Karpas-422 (cell line): ENCODE results near the gene MAP4K3. TPM values are rescaled to one million over a fixed set of nuclear protein-coding genes. Genes with fewer than 3 reads are reported as not detected.
"Not testable (repeated sequence)": the region's sequence is repeated elsewhere in the genome, so short reads cannot be mapped to it uniquely, and the experiment has no call there.

Source experiments
- DNase-seq: peaks from one replicate; pipeline ENCODE4 v3.0.0-alpha.2; 2015
- H2AFZ ChIP-seq: fragments of 200-600 bp; sonication (generic); 2 replicates; pipeline ENCODE4 v1.6.1; 2014; ENCODE audit warnings: antibody characterized with exemption, low read length, mixed read lengths
- H3K27ac ChIP-seq: fragments of 200-600 bp; sonication (generic); 2 replicates; pipeline ENCODE4 v1.5.1; 2014; ENCODE audit warnings: mild to moderate bottlenecking, low read length, moderate library complexity
- H3K27me3 ChIP-seq: fragments of 200-600 bp; sonication (generic); 2 replicates; pipeline ENCODE4 v1.6.1; 2014; ENCODE audit warnings: low read length, mixed read lengths
- H3K36me3 ChIP-seq: fragments of 200-600 bp; sonication (generic); 2 replicates; pipeline ENCODE4 v1.6.1; 2014; ENCODE audit warnings: low read length, mixed read lengths; ENCODE audit not compliant: insufficient read depth
- H3K4me1 ChIP-seq: fragments of 200-600 bp; sonication (generic); 2 replicates; pipeline ENCODE4 v1.6.1; 2014; ENCODE audit warnings: mild to moderate bottlenecking, low read length, mixed read lengths
- H3K4me2 ChIP-seq: fragments of 200-600 bp; sonication (generic); 2 replicates; pipeline ENCODE4 v1.6.1; 2014; ENCODE audit warnings: low read length, low read depth, mild to moderate bottlenecking; ENCODE audit not compliant: poor library complexity, severe bottlenecking
- H3K4me3 ChIP-seq: fragments of 200-600 bp; sonication (generic); 2 replicates; pipeline ENCODE4 v1.5.1; 2014; ENCODE audit warnings: mild to moderate bottlenecking, antibody characterized with exemption, low read length, mixed read lengths
- H3K79me2 ChIP-seq: fragments of 200-600 bp; sonication (generic); 2 replicates; pipeline ENCODE4 v1.6.1; 2014; ENCODE audit warnings: mild to moderate bottlenecking, low read length, mixed read lengths
- H3K9ac ChIP-seq: fragments of 200-600 bp; sonication (generic); 2 replicates; pipeline ENCODE4 v1.6.0; 2014; ENCODE audit warnings: low read length
- H3K9me2 ChIP-seq: fragments of 200-600 bp; sonication (generic), shearing (Covaris generic); replicated peaks from 2 replicates; pipeline ENCODE4 v1.6.0; 2014; ENCODE audit warnings: mild to moderate bottlenecking, low read length, moderate library complexity; ENCODE audit not compliant: insufficient read depth
- H3K9me3 ChIP-seq: fragments of 300-700, 200-600 bp; sonication (generic); 2 replicates; pipeline ENCODE4 v1.6.1; 2014; ENCODE audit warnings: low read length, mixed read lengths
- H4K20me1 ChIP-seq: fragments of 200-600 bp; sonication (generic); 2 replicates; pipeline ENCODE4 v1.6.1; 2014; ENCODE audit warnings: mild to moderate bottlenecking, antibody characterized with exemption, low read length, low read depth; ENCODE audit not compliant: insufficient read depth
- total RNA-seq: library from RNA; depleted of rRNA; stranded (reverse); fragments of >200 nt; shearing (Covaris generic); gene quantifications from 2 replicates; pipeline ENCODE4 v1.2.3, GENCODE V29; 2014; ENCODE audit warnings: low replicate concordance

The MAP4K3 gene
- total RNA-seq, 1 experiment from 2014 or later, result 11.5 TPM

DNA sequence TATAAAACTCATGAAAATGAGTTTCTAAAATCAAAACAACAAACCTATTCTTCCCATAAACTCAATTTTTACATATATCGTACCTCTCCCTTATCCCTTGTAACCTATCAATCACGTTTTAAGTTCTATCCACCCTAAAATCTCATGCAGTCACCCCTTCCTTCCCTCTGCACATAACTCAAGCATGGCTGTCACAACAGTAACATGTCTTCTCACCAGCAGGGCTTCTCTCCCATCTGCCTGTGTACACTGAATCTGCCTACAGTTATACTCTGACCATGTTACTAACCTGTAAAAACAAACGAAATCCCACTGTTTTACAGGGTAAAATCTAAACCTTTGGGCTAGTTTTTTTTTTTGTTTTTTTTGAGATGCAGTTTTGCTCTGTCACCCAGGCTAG, 68.2 kb downstream of the MAP4K3 start:
- Histone ChIP-seq H3K9me2 (no peaks in the 10 kb centered on the region), H3K36me3 (no peaks in the 10 kb centered on the region), H3K9ac (no peak overlapping the region), H3K9me3 (no peaks in the 10 kb centered on the region), H3K27me3 (no peaks in the 10 kb centered on the region), H3K4me1 (peaks cover 3% of the 10 kb centered on the region; the same call in 1 of the 2 replicates), H3K4me2 (no peak overlapping the region), H3K79me2 (no peaks in the 10 kb centered on the region), H2AFZ (no peak overlapping the region), H3K27ac (no peak overlapping the region), H3K4me3 (no peak overlapping the region), H4K20me1 (no peaks in the 10 kb centered on the region)
- DNase-seq, result no peak

GRCh38 chr2:39368376-39368775, 68.7 kb downstream of the MAP4K3 start:
- H3K79me2 ChIP-seq, result no peaks in the 10 kb centered on the region

DNA sequence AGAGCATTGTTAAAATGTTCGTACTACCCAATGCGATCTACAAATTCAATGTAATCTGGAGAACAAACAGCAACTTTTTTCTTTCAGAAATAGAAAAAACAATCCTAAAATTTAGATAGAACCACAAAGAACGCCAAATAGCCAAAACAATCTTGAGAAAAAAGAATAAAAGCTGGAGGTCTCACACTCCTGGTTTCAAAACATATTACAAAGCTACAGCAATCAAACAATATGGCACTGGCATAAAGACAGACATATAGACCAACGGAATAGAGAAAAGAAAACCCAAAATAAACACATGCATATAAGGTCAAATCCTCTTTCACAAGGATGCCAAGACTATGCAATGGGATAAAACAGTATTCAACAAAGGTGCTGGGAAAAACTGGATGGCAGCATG, 74.5 kb downstream of the MAP4K3 start:
- no peaks in the 10 kb centered on the region for H4K20me1 ChIP-seq
- no peak for DNase-seq
- no peaks in the 10 kb centered on the region for H3K9me2 ChIP-seq
- H3K27ac ChIP-seq, result no peak overlapping the region
- H3K4me3 ChIP-seq, result no peak overlapping the region
- no peak overlapping the region for H3K4me2 ChIP-seq
- H3K36me3 ChIP-seq, result no peaks in the 10 kb centered on the region
- H3K27me3 ChIP-seq, result no peaks in the 10 kb centered on the region
- no peak overlapping the region for H2AFZ ChIP-seq
- peaks cover 17% of the 10 kb centered on the region for H3K9me3 ChIP-seq
- no peaks in the 10 kb centered on the region for H3K79me2 ChIP-seq
- no peak overlapping the region for H3K9ac ChIP-seq
- H3K4me1 ChIP-seq, result peaks cover 5% of the 10 kb centered on the region

More at GRCh38 chr2:39368376-39368775, 68.7 kb downstream of the MAP4K3 start:
- Histone ChIP-seq H3K27ac (no peak overlapping the region), H3K4me3 (no peak overlapping the region), H3K9me3 (no peaks in the 10 kb centered on the region), H3K4me2 (no peak overlapping the region), H3K4me1 (peaks cover 5% of the 10 kb centered on the region; the same call in 1 of the 2 replicates), H3K27me3 (no peaks in the 10 kb centered on the region), H2AFZ (no peak overlapping the region), H3K36me3 (no peaks in the 10 kb centered on the region), H3K9me2 (no peaks in the 10 kb centered on the region), H3K9ac (no peak overlapping the region), H4K20me1 (no peaks in the 10 kb centered on the region)
- DNase-seq, result no peak

GRCh38 chr2:39361511-39361910, 75.6 kb downstream of the MAP4K3 start:
- Histone ChIP-seq H3K79me2 (no peaks in the 10 kb centered on the region), H4K20me1 (no peaks in the 10 kb centered on the region), H3K4me2 (no peak overlapping the region), H3K27me3 (no peaks in the 10 kb centered on the region), H3K27ac (no peak overlapping the region), H3K4me3 (no peak overlapping the region), H3K4me1 (peaks cover 14% of the 10 kb centered on the region), H3K9ac (no peak overlapping the region), H3K9me3 (peaks cover 17% of the 10 kb centered on the region), H3K9me2 (no peaks in the 10 kb centered on the region), H3K36me3 (no peaks in the 10 kb centered on the region), H2AFZ (no peak overlapping the region)
- no peak for DNase-seq

DNA sequence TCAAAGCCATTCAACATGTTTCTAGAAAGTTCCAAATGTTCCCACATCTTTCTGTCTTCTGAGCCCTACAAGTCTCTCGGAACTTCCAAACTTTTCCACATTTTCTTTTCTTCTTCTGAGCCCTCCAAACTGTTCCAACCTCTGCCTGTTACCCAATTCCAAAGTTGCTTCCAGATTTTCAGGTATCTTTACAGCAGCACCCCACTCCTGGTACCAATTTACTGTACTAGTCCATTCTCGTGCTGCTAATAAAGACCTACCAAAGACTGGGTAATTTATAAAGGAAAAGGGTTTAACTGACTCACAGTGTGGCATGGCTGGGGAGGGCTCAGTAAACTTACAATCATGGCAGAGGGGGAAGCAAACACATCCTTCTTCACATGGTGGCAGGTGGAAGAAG, 76.7 kb downstream of the MAP4K3 start:
- H3K4me2 ChIP-seq, H3K9ac ChIP-seq, H3K27me3 ChIP-seq, H3K27ac ChIP-seq, H4K20me1 ChIP-seq, H3K79me2 ChIP-seq, H3K4me3 ChIP-seq, H3K36me3 ChIP-seq, DNase-seq, H2AFZ ChIP-seq, H3K9me2 ChIP-seq: not testable (repeated sequence)
- H3K4me1 ChIP-seq, result peaks cover 14% of the 10 kb centered on the region
- H3K9me3 ChIP-seq, result peaks cover 17% of the 10 kb centered on the region

- H2AFZ ChIP-seq, result no peak overlapping the region
- no peak overlapping the region for H3K27ac ChIP-seq
- no peak overlapping the region for H3K4me2 ChIP-seq
- no peaks in the 10 kb centered on the region for H3K9me2 ChIP-seq
- no peaks in the 10 kb centered on the region for H3K27me3 ChIP-seq
- no peaks in the 10 kb centered on the region for H3K36me3 ChIP-seq
- H3K4me3 ChIP-seq, result no peak overlapping the region
- H3K4me1 ChIP-seq, result peaks cover 14% of the 10 kb centered on the region
- H3K9ac ChIP-seq, result no peak overlapping the region
- H3K9me3 ChIP-seq, result peaks cover 17% of the 10 kb centered on the region
- no peaks in the 10 kb centered on the region for H4K20me1 ChIP-seq
- no peak for DNase-seq
- no peaks in the 10 kb centered on the region for H3K79me2 ChIP-seq
Observed at GRCh38 chr2:39359453-39360038, 77.5 kb downstream of the MAP4K3 start.

- Histone ChIP-seq H3K9me3 (peaks cover 17% of the 10 kb centered on the region), H3K27me3 (no peaks in the 10 kb centered on the region), H3K9ac (no peak overlapping the region), H3K4me1 (peaks cover 9% of the 10 kb centered on the region), H3K4me2 (no peak overlapping the region), H3K4me3 (no peak overlapping the region), H3K36me3 (no peaks in the 10 kb centered on the region), H4K20me1 (no peaks in the 10 kb centered on the region), H3K9me2 (no peaks in the 10 kb centered on the region), H3K27ac (no peak overlapping the region), H3K79me2 (no peaks in the 10 kb centered on the region), H2AFZ (no peak overlapping the region)
- no peak for DNase-seq
Observed at GRCh38 chr2:39356922-39357639, 80.0 kb downstream of the MAP4K3 start.

GRCh38 chr2:39350658-39351057, 86.4 kb downstream of the MAP4K3 start:
- no peak overlapping the region for H3K4me3 ChIP-seq
- H3K4me1 ChIP-seq, result no peaks in the 10 kb centered on the region
- no peaks in the 10 kb centered on the region for H3K9me3 ChIP-seq
- no peak for DNase-seq
- H2AFZ ChIP-seq, result no peak overlapping the region
- H3K36me3 ChIP-seq, result no peaks in the 10 kb centered on the region
- H3K79me2 ChIP-seq, result no peaks in the 10 kb centered on the region
- no peak overlapping the region for H3K9ac ChIP-seq
- H3K9me2 ChIP-seq, result no peaks in the 10 kb centered on the region
- H3K27ac ChIP-seq, result no peak overlapping the region
- no peaks in the 10 kb centered on the region for H4K20me1 ChIP-seq
- no peaks in the 10 kb centered on the region for H3K27me3 ChIP-seq
- no peak overlapping the region for H3K4me2 ChIP-seq
